Kasumi-1 (cell line): Measurements from ENCODE around the gene MTCL1.

Experiments used
- DNase-seq, 2 experiments: peaks; one replicate each; lab custom pipeline; 2025; lab: John Stamatoyannopoulos, UW

The MTCL1 gene

DNA sequence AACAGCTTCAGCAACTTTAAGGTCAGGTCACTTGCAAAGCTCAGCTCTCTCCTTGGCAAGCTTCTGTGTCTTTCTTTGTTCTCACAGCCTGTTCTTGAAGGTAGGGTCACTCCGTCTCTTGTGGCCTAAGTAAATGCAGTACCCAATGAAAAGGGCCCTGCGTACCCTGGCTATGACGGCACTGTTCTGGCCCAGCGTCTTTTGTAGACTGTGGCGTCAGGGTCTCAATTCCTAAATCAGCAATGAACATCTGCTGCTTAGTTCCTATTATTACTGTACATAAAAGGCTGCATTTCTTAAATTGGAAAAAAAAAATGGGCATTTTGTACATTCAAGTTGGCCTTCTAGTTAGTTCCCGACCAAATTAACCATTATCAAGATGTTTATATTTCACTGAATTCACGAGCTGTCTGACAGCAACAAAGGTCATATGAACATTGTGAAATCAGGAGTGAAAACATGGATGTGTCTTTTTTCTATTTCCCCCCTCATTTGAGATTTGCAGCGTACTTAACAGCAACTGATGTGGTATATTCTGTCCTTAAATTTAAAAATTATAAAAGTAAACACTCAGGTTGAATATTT, 17.0 kb upstream of the MTCL1 start:
- DNase-seq = no peak

DNA sequence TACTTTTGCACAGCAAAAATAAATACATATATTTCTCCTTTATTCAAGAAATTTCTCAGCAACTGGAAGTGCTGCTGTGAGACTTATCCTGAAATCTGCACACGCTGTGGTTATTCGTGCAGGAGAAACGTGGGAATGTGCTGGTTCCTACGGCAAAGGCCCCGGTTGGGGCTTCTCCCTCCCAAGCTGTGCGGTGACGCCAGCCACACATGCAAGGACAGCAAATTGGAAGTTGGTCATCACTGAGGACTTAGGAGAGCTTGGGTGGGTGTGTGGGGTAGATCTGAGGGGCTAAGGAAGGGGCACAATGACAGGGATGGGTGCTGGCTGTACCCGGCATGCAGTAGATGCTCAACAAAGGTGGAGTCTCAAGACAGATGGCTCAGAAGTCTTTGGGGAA, 16.5 kb upstream of the MTCL1 start:
- no peak for DNase-seq

DNA sequence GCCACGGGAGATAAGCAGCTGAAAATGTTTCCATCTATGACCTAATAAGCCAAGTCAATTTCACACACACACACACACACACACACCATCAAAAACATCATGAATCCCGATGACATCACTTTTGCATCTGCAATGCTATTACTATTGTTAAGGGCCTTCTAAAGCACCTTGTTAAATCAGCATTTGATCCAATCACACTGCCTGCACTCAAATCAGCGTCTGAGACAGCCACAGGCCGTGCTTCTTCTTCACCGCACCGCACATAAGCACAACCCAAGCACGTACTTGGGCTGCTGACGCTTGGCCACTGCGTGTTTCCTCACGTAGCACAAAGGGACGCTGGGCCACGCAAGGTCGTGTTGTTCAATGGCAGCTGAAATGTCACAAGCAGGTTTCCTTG, 15.8 kb upstream of the MTCL1 start:
- DNase-seq = no peak

GRCh38 chr18:8694891-8695290, 10.5 kb upstream of the MTCL1 start:
- DNase-seq = no peak

GRCh38 chr18:8695932-8696517, 9.3 kb upstream of the MTCL1 start:
- DNase-seq = no peak

DNA sequence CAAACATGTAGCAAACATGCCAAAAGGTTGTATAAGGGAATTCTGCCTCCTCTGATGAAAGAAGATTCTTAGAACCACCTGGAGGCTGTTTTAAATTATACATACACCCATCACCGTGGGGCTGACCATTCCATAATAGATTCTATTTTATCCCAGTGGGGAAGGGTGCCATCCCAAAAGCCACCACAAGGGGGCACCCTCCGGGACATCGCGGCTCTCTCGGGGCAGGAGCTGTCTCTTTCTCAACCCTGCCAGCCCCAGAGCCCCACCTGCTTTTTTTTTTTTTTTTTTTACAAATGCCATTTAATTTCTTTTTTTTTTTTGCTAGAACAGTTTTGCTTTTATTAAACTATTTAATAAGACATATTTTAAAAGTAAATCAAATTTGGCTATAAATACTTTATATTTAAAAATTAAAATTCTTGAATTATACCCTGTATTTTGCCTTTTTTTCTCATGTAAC, 8.6 kb upstream of the MTCL1 start:
- peak; percentile 29 to 46 for DNase-seq

GRCh38 chr18:8699126-8699525, 6.2 kb upstream of the MTCL1 start:
- DNase-seq = no peak

- no peak for DNase-seq
These were observed 5.4 kb upstream of the MTCL1 start for GRCh38 chr18:8699948-8700347.

GRCh38 chr18:8701546-8702118, 3.7 kb upstream of the MTCL1 start:
- no peak for DNase-seq

DNA sequence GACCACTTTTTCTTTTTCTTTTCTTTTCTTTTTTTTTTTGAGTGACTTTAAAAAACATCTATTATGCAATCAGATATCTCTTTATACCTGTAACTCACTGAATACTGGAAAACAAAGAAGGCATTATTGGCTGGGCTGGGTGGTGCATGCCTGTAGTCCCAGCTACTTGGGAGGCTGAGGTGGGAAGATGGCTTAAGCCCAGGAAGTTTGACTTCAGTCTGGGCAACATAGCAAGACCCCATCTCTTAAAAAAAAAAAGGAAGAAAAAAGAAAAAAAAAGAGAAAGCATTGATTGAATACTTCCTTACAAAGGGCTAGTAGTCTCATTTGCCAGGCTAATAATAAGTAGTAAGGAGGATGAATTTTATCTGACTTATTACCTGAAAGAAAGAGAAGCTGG, 2.7 kb upstream of the MTCL1 start:
- no peak for DNase-seq

GRCh38 chr18:8703092-8703709, 2.2 kb upstream of the MTCL1 start:
- DNase-seq = no peak

- no peak for DNase-seq
These were observed 1.5 kb upstream of the MTCL1 start for GRCh38 chr18:8703781-8704301.

DNA sequence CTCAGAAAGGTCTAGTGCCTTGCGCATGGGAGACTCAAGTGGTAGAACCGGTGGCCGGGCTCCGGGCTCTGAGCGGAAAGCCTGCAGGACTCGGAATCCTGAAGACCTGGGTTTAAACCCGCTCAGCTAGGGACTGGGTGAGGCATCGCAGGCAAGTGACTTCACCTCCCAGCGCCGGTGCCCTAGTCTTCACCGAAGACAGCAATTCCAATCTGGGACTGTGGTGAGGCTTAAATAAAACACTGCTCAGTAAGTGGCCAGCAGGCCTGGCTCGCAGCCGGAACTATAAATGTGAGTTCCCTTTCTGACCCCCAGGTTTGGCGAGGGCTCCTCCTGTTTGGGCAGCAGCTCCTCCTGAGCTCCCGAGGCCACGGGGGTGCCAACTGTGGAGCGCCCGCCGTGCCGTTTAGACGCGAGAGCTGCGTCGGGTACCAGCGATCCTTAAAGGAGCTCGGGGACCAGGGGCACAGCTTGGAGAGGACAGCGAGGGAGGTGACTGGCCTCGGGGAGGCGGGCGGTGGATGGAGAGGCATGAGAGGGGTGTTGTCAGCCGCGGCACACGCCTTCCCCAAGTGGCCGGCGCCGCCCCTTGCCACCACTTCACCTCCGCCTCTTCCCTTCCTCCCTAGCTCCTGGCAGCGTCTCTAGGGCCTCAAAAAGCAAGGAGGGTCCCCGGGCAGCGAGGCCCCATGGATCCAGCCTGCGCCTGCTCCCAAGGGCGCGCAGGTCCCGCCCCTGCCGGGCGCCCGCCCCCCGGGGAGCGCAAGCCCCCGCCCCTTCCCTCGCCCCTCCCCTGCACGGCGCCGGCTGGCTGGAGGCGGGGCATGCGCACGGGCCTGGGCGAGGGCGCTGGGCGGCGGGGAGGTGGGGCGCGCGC, 757 bp upstream of the MTCL1 start:
- DNase-seq = peak; percentile 57 to 63

- DNase-seq = no peak
These were observed 820 bp downstream of the MTCL1 start for GRCh38 chr18:8705961-8706790.

- peak; percentile 3 to 8 for DNase-seq
These were observed 1.6 kb downstream of the MTCL1 start for GRCh38 chr18:8706791-8707555.

DNA sequence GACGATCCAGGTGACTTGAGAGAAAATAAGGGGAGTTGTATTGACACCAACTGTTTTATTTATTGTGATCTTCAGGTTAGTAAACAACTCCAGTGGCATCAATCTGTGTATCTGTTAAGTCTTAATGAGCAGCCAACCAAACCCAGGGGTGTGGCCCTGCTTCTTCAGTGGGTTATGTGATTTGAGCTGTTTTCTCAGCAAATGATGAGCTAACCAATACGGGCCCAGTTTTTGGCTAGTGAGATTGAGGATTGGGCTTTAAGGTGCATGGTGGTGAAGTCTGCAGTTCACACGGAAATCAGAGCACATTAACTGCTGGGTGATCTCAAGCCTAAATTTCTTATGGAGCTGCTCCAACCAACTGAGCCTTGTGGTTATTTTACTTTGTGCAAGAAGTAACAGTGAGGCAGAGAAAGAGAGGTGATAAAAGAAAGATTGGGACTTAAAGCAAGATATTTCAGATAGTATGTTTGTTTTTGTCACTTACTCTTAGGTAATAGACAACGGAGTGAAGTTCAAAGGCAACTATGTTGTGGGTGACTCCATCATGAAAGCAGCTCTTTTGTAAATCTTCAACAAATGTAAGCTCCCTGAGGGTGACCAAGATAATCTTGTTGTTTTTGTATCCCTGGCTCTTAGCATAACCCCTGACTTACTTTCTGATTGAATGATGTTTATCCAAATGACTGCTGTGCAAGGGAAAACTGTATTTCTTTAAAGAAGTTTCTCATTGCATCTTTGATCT, 2.4 kb downstream of the MTCL1 start:
- no peak for DNase-seq

GRCh38 chr18:8708670-8709069, 3.3 kb downstream of the MTCL1 start:
- DNase-seq = no peak

GRCh38 chr18:8709248-8710059, 4.1 kb downstream of the MTCL1 start:
- no peak for DNase-seq

DNA sequence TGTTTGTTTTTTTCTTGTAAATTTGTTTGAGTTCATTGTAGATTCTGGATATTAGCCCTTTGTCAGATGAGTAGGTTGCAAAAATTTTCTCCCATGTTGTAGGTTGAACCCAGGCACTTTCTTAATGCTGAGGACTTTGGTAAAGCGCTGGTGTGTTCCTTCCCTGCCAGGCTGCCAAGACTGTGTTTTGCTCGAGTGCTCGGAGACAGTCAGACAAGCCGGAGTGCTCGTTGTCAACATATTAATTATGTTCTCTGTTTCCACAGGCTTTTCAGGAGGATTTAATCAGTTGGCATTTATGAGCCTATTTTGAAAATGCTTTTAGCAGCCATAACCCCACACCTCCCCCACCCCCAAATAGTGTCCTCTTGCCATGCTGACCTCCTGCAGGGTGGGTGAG, 6.4 kb downstream of the MTCL1 start:
- DNase-seq = no peak
